Measurements from ENCODE around the gene PPP1R14D.

DNA sequence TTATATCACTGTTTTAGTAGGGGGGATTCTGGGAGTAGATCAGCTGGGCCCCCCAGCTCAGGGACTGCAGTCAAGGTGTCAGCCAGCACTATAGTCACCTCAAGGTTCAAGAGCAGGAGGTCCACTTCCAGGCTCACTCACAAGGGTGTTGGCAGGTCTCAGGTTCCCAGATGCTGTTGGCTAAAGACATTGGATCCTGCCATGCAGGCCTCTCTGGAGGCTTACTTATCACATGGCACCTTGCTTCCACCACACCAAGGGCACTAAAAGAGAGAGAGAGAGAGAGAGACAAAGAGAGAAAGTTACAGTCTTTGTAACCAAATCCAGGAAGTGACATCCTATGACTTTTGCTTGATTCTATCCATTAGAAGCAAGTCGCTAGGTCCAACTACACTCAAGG, 7.5 kb upstream of the PPP1R14D start:
- TF ChIP-seq POLR2A (IDR thresholded peaks at IDR 0.05): no peak
- no peak for TF ChIP-seq POLR2AphosphoS5 (IDR thresholded peaks at IDR 0.05)
